Stimulated activated CD8-positive, alpha-beta memory T cell treated with anti-CD3 and anti-CD28 coated beads, Interleukin-12 subunit alpha, Interleukin-12 subunit beta, amount 100 ng/mL, for 1 hour (primary cell): ENCODE data around the gene PGP.
"Not testable (repeated sequence)": the region's sequence is repeated elsewhere in the genome, so short reads cannot be mapped to it uniquely, and the experiment has no call there.

Experiments
- DNase-seq: peaks from one replicate; pipeline ENCODE4 v3.0.0-alpha.2; 2020; ENCODE audit warnings: low read depth

PGP gene

DNA sequence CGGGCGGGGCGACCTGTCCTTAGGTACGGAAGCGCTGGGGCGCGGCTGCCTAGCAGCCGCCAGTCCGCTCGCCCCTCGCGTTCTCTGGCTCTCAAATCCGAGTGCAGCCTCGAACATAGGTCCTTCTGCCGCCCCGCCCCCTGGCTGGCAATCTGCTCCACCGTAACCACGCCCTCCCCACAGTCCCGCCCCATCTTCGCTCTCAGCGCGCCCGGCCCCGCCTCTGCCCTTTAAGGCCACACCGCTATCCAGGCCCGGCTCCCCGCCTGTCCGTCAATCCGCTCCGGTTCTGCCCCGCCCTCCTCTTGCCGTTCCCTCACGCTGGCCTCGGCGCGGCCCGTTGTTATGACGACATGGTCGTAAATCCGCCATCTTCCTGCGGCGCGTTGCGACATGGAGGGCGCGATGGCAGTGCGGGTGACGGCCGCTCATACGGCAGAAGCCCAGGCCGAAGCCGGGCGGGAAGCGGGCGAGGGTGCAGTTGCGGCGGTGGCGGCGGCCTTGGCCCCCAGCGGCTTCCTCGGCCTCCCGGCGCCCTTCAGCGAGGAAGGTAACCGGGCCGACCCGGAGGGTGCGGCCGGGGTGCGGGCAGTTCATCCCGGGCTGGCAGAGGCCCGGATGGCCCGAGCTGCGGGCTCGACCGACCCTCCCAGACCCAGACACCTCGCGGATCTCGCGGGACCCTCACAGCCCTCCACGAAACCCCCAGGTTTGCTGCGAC lies 8.7 kb upstream of the PGP start, which contains the start of gene E4F1:
E4F1 (plus strand) TSS at position 371 of the 721 bp plus-strand sequence; CDS start at position 394, 23 bp downstream.
- DNase-seq = peak; percentile 97

DNA sequence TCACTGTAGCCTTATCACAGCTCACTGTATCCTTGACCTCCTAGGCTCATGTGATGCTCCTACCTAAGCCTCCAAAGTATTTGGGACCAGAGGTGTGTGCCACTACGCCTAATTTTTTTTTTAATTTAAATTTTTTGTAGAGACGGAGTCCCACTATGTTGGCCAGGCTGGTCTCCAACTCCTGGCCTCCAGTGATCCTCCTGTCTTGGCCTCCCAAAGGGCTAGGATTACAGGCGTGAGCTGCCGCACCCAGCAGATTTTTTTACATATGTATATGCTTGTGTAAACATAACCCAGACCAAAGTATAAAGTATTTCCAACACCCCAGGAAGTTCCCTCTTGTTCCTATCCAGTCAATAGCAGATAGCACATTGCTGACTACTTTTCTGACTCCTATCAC lies 1.7 kb upstream of the PGP start:
- no peak for DNase-seq

DNA sequence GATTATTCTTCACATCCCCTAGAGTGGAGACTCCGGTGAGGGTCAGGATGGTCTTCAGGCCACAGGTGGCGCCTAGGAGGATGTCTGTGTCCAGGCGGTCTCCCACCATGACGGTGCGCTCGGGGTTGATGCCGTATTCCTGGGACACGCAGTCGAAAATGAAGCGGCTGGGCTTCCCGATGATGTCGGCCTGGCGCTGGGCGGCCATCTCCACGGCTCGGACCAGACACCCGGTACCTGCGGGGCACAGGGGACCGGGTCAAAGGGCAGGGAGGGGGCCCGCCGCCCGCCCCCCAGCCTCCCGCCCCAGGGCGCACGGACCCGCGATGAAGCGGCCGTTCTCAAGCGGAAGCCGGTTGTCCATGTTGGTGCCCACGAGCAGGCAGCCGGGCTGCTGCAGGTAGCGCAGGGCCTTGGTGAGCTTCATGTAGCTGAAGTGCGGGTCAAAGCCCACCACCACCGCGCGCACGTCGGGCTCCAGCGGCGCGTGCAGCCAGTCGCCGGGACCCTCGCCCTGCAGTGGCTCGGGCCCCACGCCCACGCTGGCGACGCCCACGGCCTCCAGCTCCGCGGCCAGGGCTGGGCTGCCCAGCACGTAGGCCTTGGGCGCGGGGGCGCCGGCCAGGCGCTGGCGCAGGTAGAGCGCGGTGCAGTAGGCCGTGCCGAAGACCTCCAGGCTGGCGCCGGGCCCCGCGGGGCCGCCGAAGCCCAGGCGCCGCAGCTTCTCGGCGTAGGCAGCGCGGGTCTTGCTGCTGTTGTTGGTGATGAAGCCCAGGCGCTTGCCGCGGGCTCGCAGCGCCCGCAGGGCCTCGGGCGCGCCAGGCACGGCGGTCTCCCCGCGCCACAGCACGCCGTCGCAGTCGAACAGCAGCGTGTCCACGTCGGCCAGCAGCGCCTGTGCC lies 572 bp downstream of the PGP start:
- no peak for DNase-seq

DNA sequence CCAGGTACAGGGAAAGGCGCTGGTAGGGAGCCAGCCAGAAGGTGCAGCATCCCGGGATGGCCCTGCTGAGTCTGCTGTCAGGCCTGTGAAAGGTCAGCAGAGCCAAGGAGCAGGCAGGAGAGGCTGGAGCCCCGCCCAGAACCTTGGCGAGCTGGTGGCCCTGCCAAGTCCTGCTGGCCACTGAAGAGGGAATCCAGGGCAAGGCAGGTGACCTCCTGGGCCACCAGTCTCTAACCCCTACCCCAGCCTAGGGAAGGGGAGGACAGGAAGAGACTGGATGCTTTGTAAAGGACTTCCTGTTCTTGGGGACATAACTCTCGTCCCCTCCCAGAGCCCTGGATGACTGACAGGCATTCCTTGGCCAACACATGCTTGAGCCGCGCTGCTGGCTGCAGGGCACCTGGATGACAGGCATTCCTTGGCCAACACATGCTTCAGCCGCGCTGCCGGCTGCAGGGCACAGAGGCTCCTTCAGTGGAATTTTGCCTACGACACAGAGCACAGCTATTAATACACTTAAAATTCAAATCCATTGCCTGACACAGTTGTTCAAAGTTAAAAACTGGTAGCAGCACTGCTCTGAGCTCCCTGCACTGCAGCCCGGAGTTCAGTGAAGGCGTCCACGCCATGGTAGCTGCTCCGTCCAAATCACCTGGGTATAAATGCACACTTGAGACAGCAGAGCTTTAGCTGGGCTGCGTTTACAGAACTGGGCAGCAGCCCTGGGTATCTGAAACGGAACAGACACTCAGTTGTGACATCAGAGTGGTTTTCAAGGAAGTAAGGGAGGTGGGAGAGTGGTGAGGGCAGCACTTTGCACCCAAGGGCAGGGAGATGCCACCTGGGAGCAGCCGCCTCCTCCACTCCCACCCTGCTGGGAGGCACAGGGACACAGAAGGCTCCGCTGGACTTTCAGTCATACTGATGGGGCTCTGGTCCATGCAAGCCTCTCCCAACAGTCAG lies 2.0 kb downstream of the PGP start:
- DNase-seq = no peak

DNA sequence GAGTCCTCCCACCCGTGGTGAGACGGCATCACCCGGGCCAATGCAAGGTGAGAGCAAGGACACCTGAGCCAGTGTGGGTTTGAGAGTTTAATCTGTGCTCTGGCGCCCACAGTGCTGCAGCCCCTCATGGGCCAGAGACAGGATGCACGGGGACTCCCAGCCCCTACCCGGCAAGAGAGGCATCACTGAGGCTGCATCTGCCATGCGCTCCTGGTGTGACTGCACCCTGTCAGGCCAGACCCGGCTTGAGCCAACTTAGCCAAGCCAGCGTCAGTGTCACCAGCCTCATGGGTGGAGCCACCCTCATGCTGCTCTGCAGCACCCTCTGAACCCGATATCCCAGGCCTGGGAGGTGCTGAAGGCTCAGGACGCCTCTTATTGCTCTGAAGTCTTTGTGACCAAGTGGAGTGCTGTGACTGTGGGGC lies 2.7 kb downstream of the PGP start:
- DNase-seq = no peak

DNA sequence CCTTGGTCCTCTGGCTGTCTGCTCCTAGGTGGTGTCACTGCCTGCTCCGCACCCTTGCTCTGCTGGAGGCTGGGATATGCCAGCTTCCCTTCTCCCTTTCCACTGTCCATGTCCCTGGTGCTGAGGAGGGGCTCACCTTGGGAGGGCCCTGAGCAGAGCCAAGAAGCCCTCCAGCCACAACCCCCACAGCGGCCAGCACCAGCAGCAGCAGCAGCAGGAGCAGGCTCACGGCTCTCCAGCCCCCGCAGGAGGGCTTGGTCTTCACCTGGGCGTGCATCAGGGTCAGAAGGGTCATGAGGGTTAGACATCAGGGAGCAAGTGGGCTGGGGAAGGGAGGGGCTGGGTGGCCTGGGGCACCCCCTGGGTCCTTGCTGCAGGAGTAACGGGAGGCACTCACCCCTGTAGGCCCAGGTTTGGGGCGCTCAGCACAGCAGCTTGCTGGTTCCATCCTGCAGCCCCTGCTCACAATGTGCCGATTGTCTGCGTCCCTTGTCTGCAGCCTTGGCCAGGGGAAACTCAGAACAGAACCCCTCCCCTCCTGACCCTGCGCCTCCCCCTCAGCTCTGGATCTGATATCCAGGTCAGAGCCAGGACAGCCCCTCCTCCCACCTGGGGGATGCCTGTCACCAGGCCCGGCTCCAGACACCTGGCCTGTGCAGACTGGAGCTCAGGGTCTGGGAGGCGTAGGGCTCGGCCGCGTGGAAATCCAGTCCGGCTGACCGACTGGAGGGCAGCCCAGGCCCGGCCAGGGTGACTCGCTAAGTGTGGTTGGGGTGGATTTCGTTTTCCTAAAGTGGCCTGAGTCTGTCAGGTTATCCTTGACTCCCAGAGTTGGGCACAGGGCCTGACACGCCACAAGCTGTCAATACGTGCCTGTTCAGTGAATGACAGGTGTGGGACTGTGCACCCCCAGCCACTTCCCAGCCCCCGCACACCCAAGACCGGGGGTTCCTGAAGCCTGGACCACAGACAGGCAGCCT lies 4.0 kb downstream of the PGP start, which contains the start of gene BRICD5:
BRICD5 (minus strand) TSS at position 478 of the 980 bp plus-strand sequence; CDS start at position 448, 30 bp downstream.
- no peak for DNase-seq

DNA sequence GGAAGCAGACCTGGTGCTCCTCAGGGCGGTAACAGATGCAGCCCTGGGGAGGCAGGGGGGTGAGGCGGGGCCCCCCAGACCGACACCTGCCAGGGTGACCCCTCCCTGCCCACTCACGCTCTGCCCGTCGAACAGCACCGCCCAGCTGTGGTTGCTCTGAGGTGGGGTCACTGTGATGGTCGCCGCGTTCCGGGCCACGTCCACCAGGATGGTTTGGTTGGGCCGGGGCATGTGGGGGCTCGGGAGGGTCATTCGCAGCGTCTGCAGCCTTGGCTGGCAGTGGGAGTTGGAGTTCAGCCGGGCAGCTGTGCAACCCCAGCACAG lies 4.7 kb downstream of the PGP start:
- DNase-seq = no peak

DNA sequence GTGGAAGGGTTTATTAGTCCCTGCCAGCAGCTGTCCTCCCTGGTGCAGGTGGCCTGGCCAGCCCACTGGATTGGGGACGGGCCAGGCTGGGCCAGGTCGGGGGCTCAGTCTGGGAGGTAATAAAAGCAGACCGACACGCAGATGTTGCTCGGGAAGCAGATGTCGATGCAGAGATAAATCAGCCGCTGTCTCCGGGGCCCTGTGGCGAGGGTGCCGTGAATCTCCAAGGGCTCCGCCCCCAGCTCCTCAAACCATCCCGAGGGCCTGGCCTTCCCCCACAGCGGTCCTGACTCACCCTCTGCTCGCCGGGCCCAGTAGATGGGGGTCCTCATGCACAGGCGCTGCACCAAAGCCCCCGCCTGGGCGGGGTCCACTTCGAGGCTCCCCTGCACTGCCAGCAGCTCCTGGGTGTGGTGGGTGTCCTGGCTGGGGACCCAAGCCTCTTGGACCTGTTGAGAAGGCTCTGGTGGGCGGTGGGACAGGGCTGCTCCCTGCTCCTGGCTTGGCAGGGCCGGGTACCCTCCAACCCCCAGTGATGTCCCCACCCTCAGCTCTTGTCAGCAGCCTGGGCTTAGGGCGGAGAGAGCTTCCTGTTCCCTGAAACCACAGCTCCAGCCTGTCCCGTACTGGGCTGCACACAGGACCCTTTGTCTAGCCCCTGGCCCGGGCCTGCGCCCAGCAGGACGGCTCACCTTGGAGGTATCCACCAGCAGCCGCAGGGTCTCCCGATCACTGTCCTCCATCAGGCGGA lies 5.2 kb downstream of the PGP start:
- no peak for DNase-seq

DNA sequence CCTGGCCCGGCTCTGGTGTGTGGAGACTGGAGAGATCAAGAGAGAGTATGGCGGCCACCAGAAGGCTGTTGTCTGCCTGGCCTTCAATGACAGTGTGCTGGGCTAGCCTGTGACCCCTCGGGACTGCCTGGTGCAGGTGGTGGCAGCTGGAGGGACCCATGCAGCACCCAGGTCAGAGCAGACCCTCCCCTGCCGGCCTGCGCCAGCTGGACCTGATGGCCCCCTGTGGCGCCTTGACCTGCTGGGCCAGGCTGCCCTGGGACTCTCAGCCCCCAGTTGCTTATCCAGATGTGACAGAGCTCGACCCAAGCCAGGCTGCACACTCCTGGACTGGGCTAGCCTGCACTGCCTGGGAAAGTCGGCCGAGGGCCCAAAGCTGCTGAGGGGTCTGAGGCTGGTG lies 5.9 kb downstream of the PGP start:
- DNase-seq = no peak

DNA sequence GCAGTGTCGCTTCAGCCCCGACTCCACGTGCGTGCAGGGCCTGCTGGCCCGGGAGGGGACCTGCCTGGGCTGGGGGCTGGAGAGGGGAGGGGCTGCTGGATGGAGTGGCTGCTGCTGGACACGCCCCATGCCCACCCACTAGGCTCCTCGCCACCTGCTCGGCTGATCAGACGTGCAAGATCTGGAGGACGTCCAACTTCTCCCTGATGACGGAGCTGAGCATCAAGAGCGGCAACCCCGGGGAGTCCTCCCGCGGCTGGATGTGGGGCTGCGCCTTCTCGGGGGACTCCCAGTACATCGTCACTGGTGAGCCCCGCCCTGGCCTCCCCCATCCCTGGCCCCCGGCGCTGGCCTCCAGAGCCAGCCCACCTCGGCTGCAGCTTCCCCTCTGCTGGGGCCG lies 6.3 kb downstream of the PGP start:
- no peak for DNase-seq

DNA sequence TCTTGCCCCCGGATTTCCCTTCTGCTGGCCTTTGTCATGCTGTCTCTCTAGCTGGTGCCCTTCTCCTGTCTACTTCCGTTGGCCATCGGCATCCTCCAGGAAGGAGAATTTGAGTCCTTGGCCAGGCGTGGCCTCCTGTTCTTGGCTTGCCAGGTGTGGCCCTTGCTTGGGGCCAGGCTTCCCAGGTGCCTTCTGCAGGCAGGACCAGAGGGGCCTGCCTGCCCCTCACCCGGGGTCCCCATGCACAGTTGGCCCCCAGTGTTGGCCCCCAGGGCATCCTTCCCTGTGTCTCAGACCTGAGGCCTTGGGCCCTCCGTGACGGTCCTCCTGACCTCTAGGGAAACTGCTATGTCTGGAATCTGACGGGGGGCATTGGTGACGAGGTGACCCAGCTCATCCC lies 6.8 kb downstream of the PGP start:
- DNase-seq = no peak

DNA sequence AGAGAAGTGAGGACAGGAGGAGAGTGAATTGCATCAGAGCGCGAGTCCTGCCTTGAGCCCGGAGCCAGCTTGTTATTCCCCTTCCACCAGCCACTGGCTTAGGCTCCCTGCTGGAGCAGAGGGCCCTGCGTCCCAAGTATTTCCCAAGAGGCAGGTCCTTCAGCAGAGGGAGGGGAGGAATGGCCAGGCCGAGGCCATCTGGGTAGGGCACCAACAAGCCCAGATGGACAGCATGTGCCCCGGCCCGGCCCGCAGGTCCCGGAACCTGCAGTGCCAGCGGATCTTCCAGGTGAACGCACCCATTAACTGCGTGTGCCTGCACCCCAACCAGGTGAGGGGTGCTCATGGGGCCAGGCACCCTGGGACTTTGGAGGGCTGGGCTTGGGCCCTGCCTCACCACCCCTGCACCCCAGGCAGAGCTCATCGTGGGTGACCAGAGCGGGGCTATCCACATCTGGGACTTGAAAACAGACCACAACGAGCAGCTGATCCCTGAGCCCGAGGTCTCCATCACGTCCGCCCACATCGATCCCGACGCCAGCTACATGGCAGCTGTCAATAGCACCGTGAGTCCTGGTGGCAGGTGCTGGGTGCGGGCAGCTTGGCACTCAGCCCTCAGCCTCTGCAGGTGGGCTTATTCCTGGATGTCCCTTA lies 7.7 kb downstream of the PGP start:
- no peak for DNase-seq

DNA sequence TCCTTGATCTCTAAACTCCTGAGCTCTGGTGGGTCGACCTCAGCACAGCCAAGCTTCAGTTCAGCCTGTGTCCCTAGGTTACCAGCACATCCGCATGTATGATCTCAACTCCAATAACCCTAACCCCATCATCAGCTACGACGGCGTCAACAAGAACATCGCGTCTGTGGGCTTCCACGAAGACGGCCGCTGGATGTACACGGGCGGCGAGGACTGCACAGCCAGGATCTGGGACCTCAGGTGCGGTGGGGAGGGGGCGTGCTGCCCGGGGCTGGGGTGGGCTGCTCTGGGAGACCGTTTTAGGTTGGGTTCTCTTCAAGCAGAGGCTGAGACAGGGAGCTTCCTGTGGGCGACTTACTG lies 8.2 kb downstream of the PGP start:
- no peak for DNase-seq

DNA sequence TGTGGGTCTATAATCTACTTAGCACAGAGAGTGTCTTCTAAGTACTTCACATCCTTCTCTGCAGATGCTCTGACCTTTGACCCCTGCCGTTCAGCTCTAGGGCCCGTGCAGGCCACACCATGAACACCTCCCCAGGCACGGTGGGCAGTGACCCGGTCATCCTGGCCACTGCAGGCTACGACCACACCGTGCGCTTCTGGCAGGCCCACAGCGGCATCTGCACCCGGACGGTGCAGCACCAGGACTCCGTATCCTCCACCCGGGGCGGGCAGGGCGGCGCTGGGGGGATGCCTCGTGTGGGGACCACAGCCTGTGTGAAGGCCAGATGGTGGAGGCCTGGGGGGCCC lies 8.7 kb downstream of the PGP start:
- no peak for DNase-seq

DNA sequence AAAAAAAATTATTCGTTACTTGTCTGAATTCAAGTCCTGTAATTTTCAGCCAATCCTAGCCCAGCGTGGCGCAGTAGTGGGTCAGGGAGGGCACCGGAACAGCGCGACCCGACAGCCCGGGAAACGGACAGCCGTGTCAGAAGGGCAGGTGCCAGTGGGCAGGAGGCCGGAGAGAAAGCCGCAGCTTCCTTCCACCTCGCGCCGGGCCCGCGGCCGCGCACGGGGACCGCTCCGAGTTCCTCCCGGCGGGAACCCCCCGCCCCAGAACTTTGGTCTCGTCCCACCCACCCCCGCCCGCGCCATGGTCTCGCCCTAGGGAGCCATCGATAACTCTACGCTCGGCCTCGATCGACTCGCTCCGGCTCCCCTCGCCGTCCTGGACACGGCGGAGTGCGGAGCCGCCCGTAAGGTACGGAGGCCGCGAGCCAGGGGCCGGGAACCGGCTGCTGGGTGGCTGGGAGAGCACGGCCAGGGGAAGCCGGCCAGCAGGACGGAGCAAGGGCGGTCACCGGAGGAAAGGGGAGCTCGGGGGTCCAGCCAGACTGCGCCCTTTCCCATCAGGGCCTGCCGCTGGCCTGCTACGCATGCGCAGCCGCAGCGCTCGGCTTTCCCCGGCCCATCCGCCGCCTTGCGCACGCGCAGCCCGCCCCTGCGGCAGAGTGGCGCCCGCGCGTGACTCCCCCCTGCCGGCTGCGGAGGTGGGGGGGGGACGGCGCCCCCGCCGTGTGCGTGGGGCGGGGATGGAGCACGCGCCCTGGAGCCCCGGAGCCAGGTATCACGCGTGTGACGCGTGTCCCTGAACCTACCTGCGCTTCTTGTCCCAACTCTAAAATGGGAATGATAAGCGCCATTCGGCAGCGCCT lies 9.3 kb downstream of the PGP start, which contains the start of gene MLST8:
MLST8 (plus strand) TSS at position 351 of the 863 bp plus-strand sequence. CDS start 632 bp downstream, outside the sequence.
- DNase-seq = peak; percentile 82

DNA sequence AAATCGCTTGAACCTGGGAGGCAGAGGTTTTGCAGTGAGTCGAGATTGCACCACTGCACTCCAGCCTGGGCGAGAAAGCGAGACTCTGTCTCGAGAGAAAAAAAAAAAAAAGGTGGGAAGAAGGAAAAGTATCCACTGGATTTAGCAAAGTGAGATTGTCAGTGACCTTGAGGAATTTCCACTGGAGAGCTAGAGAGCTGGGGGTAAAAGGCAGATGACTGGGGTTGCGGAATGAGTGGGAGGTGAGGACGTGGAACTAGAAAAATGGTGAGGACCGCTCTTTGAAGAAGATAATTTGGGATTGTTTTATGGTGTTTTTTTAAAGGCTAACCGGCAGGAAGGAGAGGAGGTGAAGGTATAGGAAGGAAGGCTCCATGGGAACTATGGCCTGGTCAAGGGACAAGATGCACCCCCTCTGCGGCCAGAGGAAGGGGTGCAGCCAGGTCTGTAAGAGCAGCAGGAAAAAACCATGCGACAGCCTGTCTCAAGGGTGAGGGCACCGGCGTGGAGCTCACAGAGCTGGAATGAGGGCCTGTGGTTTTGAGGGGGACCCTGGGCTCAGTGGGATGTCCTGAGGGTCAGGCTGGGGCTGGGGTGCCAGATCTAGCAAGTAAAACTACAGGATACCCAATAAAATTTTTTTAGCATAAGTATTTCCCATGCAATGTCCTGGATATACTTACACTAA lies 10.1 kb downstream of the PGP start:
- no peak for DNase-seq

DNA sequence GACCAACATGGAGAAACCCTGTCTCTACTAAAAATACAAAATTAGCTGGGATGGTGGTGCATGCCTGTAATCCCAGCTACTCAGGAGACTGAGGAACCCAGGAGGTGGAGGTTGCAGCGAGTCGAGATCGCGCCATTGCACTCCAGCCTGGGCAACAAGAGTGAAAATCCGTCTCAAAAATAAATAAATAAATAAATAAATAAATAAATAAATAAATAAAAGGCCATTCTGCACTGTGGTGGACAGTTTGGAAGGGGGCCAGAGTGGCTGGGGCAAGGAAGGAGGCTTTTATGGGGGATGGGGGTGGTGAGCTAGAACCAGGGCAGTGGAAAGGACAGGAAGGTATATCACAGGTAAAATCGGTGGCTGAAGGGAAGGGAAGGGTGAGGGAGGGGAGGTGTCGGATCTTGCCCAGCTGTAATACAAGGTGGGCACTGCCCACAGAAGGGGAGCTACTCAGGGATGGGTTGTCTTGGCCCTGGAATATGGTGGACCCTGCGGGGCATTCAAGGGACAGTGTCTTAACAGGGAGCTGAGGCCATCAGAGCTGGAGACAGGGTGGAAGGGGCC lies 11.4 kb downstream of the PGP start:
- DNase-seq = not testable (repeated sequence)

DNA sequence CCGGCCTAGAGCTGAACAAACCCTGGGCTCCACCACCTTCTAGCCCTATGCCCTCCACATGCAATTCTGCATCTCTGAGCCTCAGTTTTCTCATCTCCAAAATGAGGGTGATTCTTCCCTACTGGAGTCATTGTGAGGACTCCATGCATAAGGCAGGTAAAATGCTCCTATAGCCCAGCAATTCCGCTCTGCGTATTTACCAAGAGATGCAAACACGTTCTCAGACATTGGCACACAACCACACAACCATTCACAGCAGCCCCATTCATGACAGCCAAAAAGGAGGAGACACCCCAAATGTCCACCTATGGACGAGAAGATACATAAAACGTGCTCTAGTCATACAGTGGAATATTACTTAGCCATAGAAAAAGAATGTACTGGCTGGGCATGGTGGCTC lies 14.3 kb downstream of the PGP start:
- no peak for DNase-seq
